GM06990 (cell line): Measurements from ENCODE around the gene JAKMIP2.
"Not testable (repeated sequence)": the region's sequence is repeated elsewhere in the genome, so short reads cannot be mapped to it uniquely, and the experiment has no call there.

Experiments used
- DNase-seq: peaks from one replicate; pipeline ENCODE4 v3.0.0-alpha.2; 2011; ENCODE audit not compliant: insufficient read length; ENCODE audit errors: extremely low read depth
- H3K27me3 ChIP-seq: replicated peaks from 2 replicates; pipeline ENCODE4 v1.6.0; 2011; ENCODE audit warnings: low read length; ENCODE audit not compliant: control insufficient read depth, insufficient read depth
- H3K36me3 ChIP-seq: 2 replicates; pipeline ENCODE4 v1.5.1; 2011; ENCODE audit warnings: low read length; ENCODE audit not compliant: control insufficient read depth, insufficient read depth
- H3K4me3 ChIP-seq: replicated peaks from 2 replicates; pipeline ENCODE4 v1.5.1; 2011; ENCODE audit warnings: low read depth, mild to moderate bottlenecking, control low read depth, low read length
- CTCF ChIP-seq: IDR thresholded peaks from 2 replicates; pipeline ENCODE4 v1.5.1; 2011; ENCODE audit warnings: low read length, control low read depth, mild to moderate bottlenecking, inconsistent platforms; ENCODE audit not compliant: insufficient read depth, poor library complexity, severe bottlenecking

The JAKMIP2 gene

GRCh38 chr5:147733075-147733474, 49.5 kb downstream of the JAKMIP2 start:
- H3K36me3 ChIP-seq = no peaks in the 10 kb centered on the region
- DNase-seq = no peak
- H3K27me3 ChIP-seq = no peaks in the 10 kb centered on the region; the same call in 1 of the 2 replicates
- no peak for TF ChIP-seq CTCF
- no peak overlapping the region for H3K4me3 ChIP-seq

- H3K36me3 ChIP-seq = no peaks in the 10 kb centered on the region
- H3K4me3 ChIP-seq = no peak overlapping the region
- no peak for TF ChIP-seq CTCF
- H3K27me3 ChIP-seq = no peaks in the 10 kb centered on the region; the same call in 1 of the 2 replicates
- no peak for DNase-seq
Measured at GRCh38 chr5:147732291-147732883, 50.1 kb downstream of the JAKMIP2 start.

- no peaks in the 10 kb centered on the region; the same call in 1 of the 2 replicates for H3K27me3 ChIP-seq
- H3K4me3 ChIP-seq = no peak overlapping the region
- TF ChIP-seq CTCF = no peak
- no peak for DNase-seq
- no peaks in the 10 kb centered on the region for H3K36me3 ChIP-seq
Measured at GRCh38 chr5:147731431-147732290, 50.9 kb downstream of the JAKMIP2 start.

GRCh38 chr5:147727200-147727599, 55.3 kb downstream of the JAKMIP2 start:
- no peaks in the 10 kb centered on the region for H3K36me3 ChIP-seq
- no peaks in the 10 kb centered on the region for H3K27me3 ChIP-seq
- no peak for DNase-seq
- no peak for TF ChIP-seq CTCF
- no peak overlapping the region for H3K4me3 ChIP-seq

GRCh38 chr5:147721191-147721960, 61.2 kb downstream of the JAKMIP2 start:
- not testable (repeated sequence) for H3K27me3 ChIP-seq, DNase-seq, H3K4me3 ChIP-seq, H3K36me3 ChIP-seq
